Adrenal gland (tissue), 12 donors: ENCODE data around the gene SBNO2. TPM values are rescaled to one million over a fixed set of nuclear protein-coding genes. Genes with fewer than 3 reads are reported as not detected.
A peak's percentile ranks its signal among the peaks of the same experiment; 100 is the strongest.

Source experiments
- DNase-seq, 7 donors: peaks; one replicate each; pipeline ENCODE4 v3.0.0-alpha.2; 2019 to 2020
- H3K27ac ChIP-seq, 5 donors: fragments of 200-600 bp; sonication (generic) in 4 of 5; 1 replicate in 3 of 5; 2 replicates in 2 of 5; pipeline versions ENCODE4 v1.5.1 to v1.8.0; 2016 to 2020; ENCODE audit warnings: mild to moderate bottlenecking in 1 of 5
- H3K27me3 ChIP-seq: fragments of 200-600 bp; 2 replicates; pipeline ENCODE4 v1.8.0; 2021
- H3K36me3 ChIP-seq, 2 donors: fragments of 200-600 bp; replicated peaks in 1 of 2; 1 replicate in 1 of 2; 2 replicates in 1 of 2; pipeline versions ENCODE4 v1.5.1 to v1.8.0; 2018 to 2022
- H3K4me1 ChIP-seq, 2 donors: fragments of 200-600 bp; replicated peaks in 1 of 2; 1 replicate in 1 of 2; 2 replicates in 1 of 2; pipeline versions ENCODE4 v1.5.1 to v1.8.0; 2018 to 2021
- H3K4me3 ChIP-seq, 4 donors: fragments of 200-600 bp; sonication (generic) in 3 of 4; one replicate each; pipeline ENCODE4 v1.5.1; 2016 to 2018
- H3K9me3 ChIP-seq, 3 donors: fragments of 200-600 bp; sonication (generic) in 1 of 3; replicated peaks in 1 of 3; 1 replicate in 2 of 3; 2 replicates in 1 of 3; pipeline versions ENCODE4 v1.5.1 to v1.8.0; 2016 to 2021
- POLR2A ChIP-seq, 2 donors: fragments of 450-650 bp; IDR thresholded peaks; one replicate each; pipeline ENCODE4 v1.6.1; 2017; ENCODE audit warnings: antibody characterized with exemption in 2 of 2, mild to moderate bottlenecking in 2 of 2, moderate library complexity in 1 of 2
- WGBS, 4 donors: extraction: QIAGEN DNeasy Blood & Tissue Kit in 2 of 4; methylation state at CpG; one replicate each; pipeline versions ENCODE4 v1.1.5 to v1.1.7; 2013 to 2017; 5-methylcytosine and 5-hydroxymethylcytosine counted together
- intact Hi-C, 2 donors: fragments of 100-400 bp; cut with DNase I; formaldehyde crosslinking; loops; one replicate each; pipeline versions ENCODE4 v1.14.1 to v1.15.0; 2022 to 2023
- polyA plus RNA-seq, 3 donors: library from polyadenylated mRNA; stranded (reverse); fragments of 200-250 nt in 2 of 3; fragments of 350-450 nt in 1 of 3; fragmentation: Illumina TruSeq in 1 of 3; extraction: RNeasy Lipid Tissue Mini Kit (QIAGEN cat#74804) in 1 of 3; gene quantifications; one replicate each; pipeline ENCODE4 v1.2.3, GENCODE V29; 2013 to 2014
- total RNA-seq, 9 donors: library from RNA; depleted of rRNA in 4 of 9; stranded (reverse); fragments of >200 nt in 4 of 9; fragments of 120-200 nt in 1 of 9; fragmentation: NEBNext Ultra II Directional in 1 of 9; extraction: Animal tissue kit (Norgen Biotek cat#: 25700) in 1 of 9; gene quantifications; one replicate each; pipeline versions ENCODE4 v1.1.0 to v1.2.4, GENCODE V29; 2013 to 2023
- TF ChIP-seq, protein P1 (sequence below), 6 experiments: fragments of 450-650 bp in 4 of 6; fragments of 200-600 bp in 2 of 6; sonication (generic) in 1 of 6; IDR thresholded peaks; 1 replicate in 5 of 6; 2 replicates in 1 of 6; pipeline versions ENCODE4 v1.5.1 to v1.8.0; 2016 to 2021; ENCODE audit warnings: antibody characterized with exemption in 6 of 6, mild to moderate bottlenecking in 2 of 6, moderate library complexity in 1 of 6
- donor health status: healthy with polysubstance abuse.
- donor health status: Bipolar disorder and iron deficiency.
- donor health status: DM: yes; HTN: yes; CAD: no.
- donor health status: DM: no; HTN: no; CAD: no.
- donor health status: DM: no; HTN: no; CAD: no.
- donor health status: DM: yes; HTN: yes; CAD: no.

The SBNO2 gene
- total and polyA plus RNA-seq, 12 donors = 13.6 to 176 (median 74.7) TPM

DNA sequence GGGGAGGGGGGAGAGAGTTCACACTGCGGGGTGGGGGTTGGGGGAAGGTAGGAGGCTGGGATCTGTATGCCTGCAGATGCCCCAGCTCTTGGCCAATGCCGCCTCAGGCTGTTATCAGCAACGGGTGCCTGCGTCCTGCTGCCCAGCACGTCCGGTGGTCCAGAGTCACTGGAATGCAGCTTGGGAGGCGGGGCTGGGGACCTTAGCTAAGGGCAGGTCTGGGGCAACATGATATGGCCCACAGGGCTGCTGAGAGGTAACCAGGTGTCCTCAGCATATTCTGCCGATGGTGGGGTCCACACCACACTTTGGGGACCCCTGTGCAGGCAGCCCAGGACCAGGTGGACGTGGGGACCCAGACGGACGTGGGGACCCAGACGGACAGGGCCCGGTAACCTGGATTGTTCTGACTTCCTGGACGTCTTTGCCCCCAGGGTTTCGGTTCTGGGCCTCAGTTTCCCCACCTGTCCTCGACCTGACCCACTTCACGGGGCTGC lies 107.8 kb downstream of the SBNO2 start:
- peak in 1 of 7 donors; percentile 31 for DNase-seq
- intact Hi-C loops = no loop called here

DNA sequence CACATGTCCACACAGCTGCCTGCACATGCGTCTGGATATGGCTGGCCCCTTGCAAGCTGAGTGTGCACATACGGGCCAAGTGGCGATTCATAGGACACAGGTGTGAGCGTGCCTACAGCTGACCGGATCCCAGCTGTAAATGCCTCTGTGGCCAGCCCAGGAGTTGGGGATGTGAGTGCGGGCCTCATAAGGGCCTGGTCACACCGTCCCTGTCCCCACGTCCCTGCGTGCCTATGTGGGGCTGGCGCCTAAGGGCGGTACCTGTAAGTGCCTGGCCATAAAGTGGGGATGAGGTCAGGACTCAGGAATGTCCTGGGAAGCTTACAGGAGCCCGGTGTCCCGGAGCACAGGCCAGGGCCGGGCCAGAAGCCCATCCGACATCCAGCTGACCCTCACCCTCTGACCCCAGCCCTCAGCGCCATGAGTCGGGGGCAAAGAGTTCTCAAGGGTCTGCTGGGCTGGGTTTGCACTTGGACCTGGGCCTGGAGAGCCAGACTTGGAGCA lies 108.4 kb downstream of the SBNO2 start:
- Histone ChIP-seq H3K27ac (no peak overlapping the region), H3K9me3 (no peaks in the 10 kb centered on the region), H3K4me3 (no peak overlapping the region), H3K4me1 (peaks cover 0 to 23% of the 10 kb centered on the region in 2 donors), H3K27me3 (peaks cover 42% of the 10 kb centered on the region), H3K36me3 (no peaks in the 10 kb centered on the region)
- peak in 1 of 7 donors; percentile 20 for DNase-seq
- 42 to 73% (median 68%) methylated on average over 5 to 17 of the region's 17 CpGs for WGBS, 4 donors
- TF ChIP-seq, protein P1, sequence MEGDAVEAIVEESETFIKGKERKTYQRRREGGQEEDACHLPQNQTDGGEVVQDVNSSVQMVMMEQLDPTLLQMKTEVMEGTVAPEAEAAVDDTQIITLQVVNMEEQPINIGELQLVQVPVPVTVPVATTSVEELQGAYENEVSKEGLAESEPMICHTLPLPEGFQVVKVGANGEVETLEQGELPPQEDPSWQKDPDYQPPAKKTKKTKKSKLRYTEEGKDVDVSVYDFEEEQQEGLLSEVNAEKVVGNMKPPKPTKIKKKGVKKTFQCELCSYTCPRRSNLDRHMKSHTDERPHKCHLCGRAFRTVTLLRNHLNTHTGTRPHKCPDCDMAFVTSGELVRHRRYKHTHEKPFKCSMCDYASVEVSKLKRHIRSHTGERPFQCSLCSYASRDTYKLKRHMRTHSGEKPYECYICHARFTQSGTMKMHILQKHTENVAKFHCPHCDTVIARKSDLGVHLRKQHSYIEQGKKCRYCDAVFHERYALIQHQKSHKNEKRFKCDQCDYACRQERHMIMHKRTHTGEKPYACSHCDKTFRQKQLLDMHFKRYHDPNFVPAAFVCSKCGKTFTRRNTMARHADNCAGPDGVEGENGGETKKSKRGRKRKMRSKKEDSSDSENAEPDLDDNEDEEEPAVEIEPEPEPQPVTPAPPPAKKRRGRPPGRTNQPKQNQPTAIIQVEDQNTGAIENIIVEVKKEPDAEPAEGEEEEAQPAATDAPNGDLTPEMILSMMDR (IDR thresholded peaks at IDR 0.05) = no peak
- no peak for TF ChIP-seq POLR2A (IDR thresholded peaks at IDR 0.05)
- intact Hi-C loops = no loop called here

More for the DNA sequence above, 107.8 kb downstream of the SBNO2 start:
- Histone ChIP-seq H3K27ac (no peak overlapping the region), H3K4me1 (peaks cover 0 to 28% of the 10 kb centered on the region in 2 donors), H3K9me3 (no peaks in the 10 kb centered on the region), H3K4me3 (no peak overlapping the region), H3K36me3 (no peaks in the 10 kb centered on the region), H3K27me3 (peaks cover 49% of the 10 kb centered on the region)
- WGBS, 4 donors = 37 to 60% (median 40%) methylated on average over 2 to 17 of the region's 17 CpGs
- TF ChIP-seq POLR2A (IDR thresholded peaks at IDR 0.05) = no peak
- TF ChIP-seq, protein P1 (IDR thresholded peaks at IDR 0.05) = no peak

DNA sequence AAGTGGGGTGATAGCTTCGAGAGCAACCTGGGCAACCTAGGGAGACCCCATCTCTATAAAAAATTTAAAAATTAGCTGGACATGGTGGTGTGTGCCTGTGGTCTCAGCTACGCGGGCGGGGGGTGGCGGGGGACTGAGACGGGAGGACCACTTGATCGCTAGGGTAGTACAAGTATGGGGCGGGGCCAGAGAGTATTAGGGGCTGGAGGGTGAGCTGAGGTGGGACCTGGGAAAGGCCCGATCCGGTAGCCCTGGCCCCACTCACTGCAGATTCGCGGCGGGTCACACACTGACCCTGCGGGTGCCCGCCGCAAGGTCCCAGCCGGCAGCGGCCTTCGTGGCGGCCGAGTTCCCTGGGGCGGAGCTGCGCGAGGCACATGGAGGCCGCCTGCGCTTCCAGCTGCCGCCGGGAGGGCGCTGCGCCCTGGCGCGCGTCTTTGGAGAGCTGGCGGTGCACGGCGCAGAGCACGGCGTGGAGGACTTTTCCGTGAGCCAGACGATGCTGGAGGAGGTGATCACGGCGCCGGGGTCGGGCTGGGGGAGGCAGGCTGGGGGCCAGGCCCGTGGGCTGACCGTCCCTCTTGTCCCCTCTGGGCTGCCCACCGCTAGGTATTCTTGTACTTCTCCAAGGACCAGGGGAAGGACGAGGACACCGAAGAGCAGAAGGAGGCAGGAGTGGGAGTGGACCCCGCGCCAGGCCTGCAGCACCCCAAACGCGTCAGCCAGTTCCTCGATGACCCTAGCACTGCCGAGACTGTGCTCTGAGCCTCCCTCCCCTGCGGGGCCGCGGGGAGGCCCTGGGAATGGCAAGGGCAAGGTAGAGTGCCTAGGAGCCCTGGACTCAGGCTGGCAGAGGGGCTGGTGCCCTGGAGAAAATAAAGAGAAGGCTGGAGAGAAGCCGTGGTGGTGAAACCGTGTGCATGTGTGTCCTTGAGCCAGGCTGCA lies 109.1 kb downstream of the SBNO2 start:
- Histone ChIP-seq H3K36me3 (no peaks in the 10 kb centered on the region), H3K27me3 (peaks cover 35% of the 10 kb centered on the region), H3K4me1 (peaks cover 0 to 23% of the 10 kb centered on the region in 2 donors), H3K9me3 (no peaks in the 10 kb centered on the region), H3K27ac (no peak overlapping the region), H3K4me3 (no peak overlapping the region)
- no peak for TF ChIP-seq POLR2A (IDR thresholded peaks at IDR 0.05)
- TF ChIP-seq, protein P1 (IDR thresholded peaks at IDR 0.05) = peak; percentile 57 to 90 (median 74)
- 9 to 26% (median 15%) methylated on average over 13 to 60 of the region's 60 CpGs for WGBS, 4 donors
- intact Hi-C loops = no loop called here
- peak; percentile 56 to 82 (median 65) for DNase-seq

DNA sequence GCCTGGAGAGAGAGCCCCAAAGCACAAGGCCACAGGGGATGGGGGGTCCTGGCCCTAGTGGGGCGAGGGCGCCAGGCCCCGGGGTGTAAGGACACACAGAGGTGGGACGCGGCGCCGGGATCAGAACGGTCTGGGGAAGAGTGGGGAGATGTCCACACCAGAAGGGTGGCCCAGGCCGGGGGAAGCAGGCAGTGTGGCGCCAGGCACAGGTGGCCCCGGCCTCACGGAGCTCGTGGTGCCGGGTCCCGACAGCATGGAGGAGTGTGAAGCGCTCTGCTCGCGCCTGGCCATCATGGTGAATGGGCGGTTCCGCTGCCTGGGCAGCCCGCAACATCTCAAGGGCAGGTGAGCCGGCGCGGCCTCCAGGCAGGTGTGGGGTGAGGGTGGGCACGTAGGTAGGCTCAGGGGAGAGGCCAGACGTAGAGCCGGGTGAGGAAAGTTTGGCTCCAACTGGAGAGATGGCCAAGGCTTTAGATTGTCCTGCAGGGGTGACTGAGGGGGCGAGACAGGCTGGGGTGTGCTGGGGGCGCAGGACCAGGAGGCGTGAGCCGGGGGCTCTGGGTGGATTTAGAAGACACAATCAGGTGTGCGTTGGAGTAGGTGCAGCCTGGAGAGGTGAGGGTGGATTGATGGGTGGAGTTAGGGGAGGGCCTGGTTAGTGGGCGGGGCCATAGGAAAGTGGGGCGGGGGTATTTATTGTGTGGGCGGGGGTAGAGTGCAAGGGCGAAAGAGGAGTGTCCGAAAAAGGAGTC lies 110.0 kb downstream of the SBNO2 start:
- H3K36me3 ChIP-seq = no peaks in the 10 kb centered on the region
- TF ChIP-seq POLR2A (IDR thresholded peaks at IDR 0.05) = no peak
- TF ChIP-seq, protein P1 (IDR thresholded peaks at IDR 0.05) = no peak
- H3K27ac ChIP-seq = no peak overlapping the region
- intact Hi-C loops = no loop called here
- H3K27me3 ChIP-seq = peaks cover 26% of the 10 kb centered on the region
- H3K4me1 ChIP-seq = peaks cover 0 to 20% of the 10 kb centered on the region in 2 donors
- peak in 1 of 7 donors; percentile 23 for DNase-seq
- H3K4me3 ChIP-seq = no peak overlapping the region
- no peaks in the 10 kb centered on the region for H3K9me3 ChIP-seq
- WGBS, 4 donors = 66 to 89% (median 81%) methylated on average over 34 to 37 of the region's 37 CpGs
